Spleen (tissue), 11 donors: ENCODE data around the gene SYT17. TPM values are rescaled to one million over a fixed set of nuclear protein-coding genes. Genes with fewer than 3 reads are reported as not detected.

Experiments used
- DNase-seq: peaks from one replicate; pipeline ENCODE4 v3.0.0-alpha.2; 2020
- H3K27ac ChIP-seq, 8 donors: fragments of 200-600 bp; sonication (generic) in 7 of 8; 1 replicate in 4 of 8; 2 replicates in 4 of 8; pipeline versions ENCODE4 v1.5.0 to v1.8.0; 2016 to 2021; ENCODE audit warnings: inconsistent platforms in 4 of 8, mild to moderate bottlenecking in 4 of 8, moderate library complexity in 1 of 8
- H3K27me3 ChIP-seq, 7 donors: fragments of 200-600 bp; sonication (generic) in 6 of 7; replicated peaks in 1 of 7; 1 replicate in 4 of 7; 2 replicates in 3 of 7; pipeline versions ENCODE4 v1.5.0 to v1.8.0; 2016 to 2021; ENCODE audit warnings: inconsistent platforms in 3 of 7, mild to moderate bottlenecking in 1 of 7
- H3K36me3 ChIP-seq, 6 donors: fragments of 200-600 bp; sonication (generic) in 5 of 6; 1 replicate in 4 of 6; 2 replicates in 2 of 6; pipeline versions ENCODE4 v1.5.0 to v1.8.0; 2016 to 2021; ENCODE audit warnings: inconsistent platforms in 2 of 6
- H3K4me1 ChIP-seq, 6 donors: fragments of 200-600 bp; sonication (generic) in 5 of 6; 1 replicate in 3 of 6; 2 replicates in 3 of 6; pipeline versions ENCODE4 v1.5.0 to v1.8.0; 2016 to 2021; ENCODE audit warnings: inconsistent platforms in 3 of 6
- H3K4me3 ChIP-seq, 8 donors: fragments of 200-600 bp; sonication (generic) in 7 of 8; 1 replicate in 4 of 8; 2 replicates in 4 of 8; pipeline versions ENCODE4 v1.5.0 to v1.8.0; 2016 to 2021; ENCODE audit warnings: inconsistent platforms in 4 of 8, mild to moderate bottlenecking in 4 of 8, moderate library complexity in 2 of 8
- H3K9me3 ChIP-seq, 8 donors: fragments of 200-600 bp; sonication (generic) in 7 of 8; 1 replicate in 4 of 8; 2 replicates in 4 of 8; pipeline versions ENCODE4 v1.5.0 to v1.8.0; 2016 to 2021; ENCODE audit warnings: inconsistent platforms in 4 of 8
- CTCF ChIP-seq, 11 experiments: fragments of 200-600 bp in 7 of 11; fragments of 450-650 bp in 4 of 11; sonication (generic) in 4 of 11; IDR thresholded peaks in 8 of 11; conservative IDR thresholded peaks in 3 of 11; 1 replicate in 7 of 11; 2 replicates in 4 of 11; pipeline versions ENCODE4 v1.4.0 to v1.8.0; 2016 to 2021; ENCODE audit warnings: antibody characterized with exemption in 11 of 11, inconsistent platforms in 4 of 11, mild to moderate bottlenecking in 1 of 11
- POLR2A ChIP-seq, 3 donors: fragments of 450-650 bp; IDR thresholded peaks; one replicate each; pipeline ENCODE4 v1.5.1; 2017; ENCODE audit warnings: antibody characterized with exemption in 3 of 3, mild to moderate bottlenecking in 1 of 3
- POLR2AphosphoS5 ChIP-seq, 3 donors: sonication (generic); formaldehyde crosslinking; IDR thresholded peaks; one replicate each; pipeline ENCODE4 v1.5.1; 2017; ENCODE audit warnings: antibody characterized with exemption in 3 of 3
- WGBS, 5 donors: extraction: QIAGEN DNeasy Blood & Tissue Kit in 3 of 5; methylation state at CpG; one replicate each; pipeline versions ENCODE4 v1.1.5 to v1.1.7; 2013 to 2018; 5-methylcytosine and 5-hydroxymethylcytosine counted together
- intact Hi-C: fragments of 100-400 bp; cut with DNase I; formaldehyde crosslinking; loops from one replicate; pipeline ENCODE4 v1.15.0; 2023; ENCODE audit warnings: low total_unique reads
- polyA plus RNA-seq, 3 donors: library from polyadenylated mRNA; stranded (reverse); fragments of 200-250 nt; gene quantifications; one replicate each; pipeline ENCODE4 v1.2.1, GENCODE V29; 2013
- total RNA-seq, 7 donors: library from RNA; depleted of rRNA in 3 of 7; stranded (reverse); fragments of >200 nt in 3 of 7; fragmentation: NEBNext Ultra II Directional in 4 of 7; extraction: Animal tissue kit (Norgen Biotek cat#: 25700) in 4 of 7; gene quantifications; one replicate each; pipeline versions ENCODE4 v1.1.0 to v1.2.1, GENCODE V29; 2016 to 2021
- donor health status: healthy with polysubstance abuse.
- donor health status: DM: no; HTN: no; CAD: no; lungs with moderate emphysema.
- donor health status: DM: no; HTN: no; CAD: no.
- donor health status: Bipolar disorder and iron deficiency.
- donor health status: healthy.
- donor health status: DM: no; HTN: no; CAD: no.
- donor health status: DM: yes; HTN: yes; CAD: no.

The SYT17 gene
- total and polyA plus RNA-seq, 10 donors = 1.2 to 3.7 (median 2.0) TPM

- no peaks in the 10 kb centered on the region for H3K27me3 ChIP-seq
- peaks cover 4 to 72% (median 46%) of the 10 kb centered on the region in 8 donors for H3K9me3 ChIP-seq
- no peaks in the 10 kb centered on the region for H3K4me1 ChIP-seq
- no peak for TF ChIP-seq POLR2A (IDR thresholded peaks at IDR 0.05)
- no peak for TF ChIP-seq CTCF (IDR thresholded peaks at IDR 0.05 in 8 of 11, conservative IDR thresholded peaks at IDR 0.05 in 3 of 11)
- no peak for TF ChIP-seq POLR2AphosphoS5 (IDR thresholded peaks at IDR 0.05)
- 79 to 89% (median 87%) methylated on average over 4 of the region's 4 CpGs for WGBS, 5 donors
- intact Hi-C loops = no loop called here
- no peak overlapping the region for H3K27ac ChIP-seq
- no peak for DNase-seq
- H3K4me3 ChIP-seq = no peak overlapping the region
- peaks cover 0 to 5% (median 0%) of the 10 kb centered on the region in 6 donors for H3K36me3 ChIP-seq
Measured at GRCh38 chr16:19238406-19238805, 70.4 kb downstream of the SYT17 start.

- H3K9me3 ChIP-seq = peaks cover 4 to 61% (median 39%) of the 10 kb centered on the region in 8 donors
- H3K4me1 ChIP-seq = no peaks in the 10 kb centered on the region
- intact Hi-C loops = no loop called here
- peaks cover 0 to 5% (median 0%) of the 10 kb centered on the region in 6 donors for H3K36me3 ChIP-seq
- H3K27ac ChIP-seq = no peak overlapping the region
- no peaks in the 10 kb centered on the region for H3K27me3 ChIP-seq
- no peak for DNase-seq
- no peak overlapping the region for H3K4me3 ChIP-seq
- TF ChIP-seq POLR2A (IDR thresholded peaks at IDR 0.05) = no peak
- TF ChIP-seq CTCF (IDR thresholded peaks at IDR 0.05 in 8 of 11, conservative IDR thresholded peaks at IDR 0.05 in 3 of 11) = no peak
- no peak for TF ChIP-seq POLR2AphosphoS5 (IDR thresholded peaks at IDR 0.05)
- WGBS, 5 donors = 89 to 95% (median 93%) methylated on average over 13 of the region's 13 CpGs
Measured at GRCh38 chr16:19239511-19240155, 71.6 kb downstream of the SYT17 start.

- no peak for DNase-seq
- TF ChIP-seq POLR2AphosphoS5 (IDR thresholded peaks at IDR 0.05) (no peak), POLR2A (IDR thresholded peaks at IDR 0.05) (no peak), CTCF (IDR thresholded peaks at IDR 0.05 in 8 of 11, conservative IDR thresholded peaks at IDR 0.05 in 3 of 11) (no peak)
- intact Hi-C loops = no loop called here
- 73 to 97% (median 92%) methylated on average over 6 to 7 of the region's 7 CpGs for WGBS, 5 donors
- Histone ChIP-seq H3K9me3 (peaks cover 0 to 52% (median 31%) of the 10 kb centered on the region in 8 donors), H3K27me3 (peaks cover 0 to 6% (median 0%) of the 10 kb centered on the region in 7 donors), H3K4me3 (no peak overlapping the region), H3K27ac (no peak overlapping the region), H3K36me3 (peaks cover 0 to 5% (median 0%) of the 10 kb centered on the region in 6 donors), H3K4me1 (no peaks in the 10 kb centered on the region)
Measured at GRCh38 chr16:19240494-19240893, 72.5 kb downstream of the SYT17 start.

- DNase-seq = no peak
- H3K27ac ChIP-seq = no peak overlapping the region
- TF ChIP-seq POLR2A (IDR thresholded peaks at IDR 0.05) = no peak
- no peak for TF ChIP-seq CTCF (IDR thresholded peaks at IDR 0.05 in 8 of 11, conservative IDR thresholded peaks at IDR 0.05 in 3 of 11)
- no peak for TF ChIP-seq POLR2AphosphoS5 (IDR thresholded peaks at IDR 0.05)
- H3K4me1 ChIP-seq = no peaks in the 10 kb centered on the region
- 88 to 96% (median 93%) methylated on average over 5 to 11 of the region's 11 CpGs for WGBS, 5 donors
- intact Hi-C loops = no loop called here
- peaks cover 0 to 8% (median 0%) of the 10 kb centered on the region in 7 donors for H3K27me3 ChIP-seq
- H3K36me3 ChIP-seq = peaks cover 0 to 5% (median 0%) of the 10 kb centered on the region in 6 donors
- H3K9me3 ChIP-seq = peaks cover 0 to 42% (median 21%) of the 10 kb centered on the region in 8 donors
- no peak overlapping the region for H3K4me3 ChIP-seq
Measured at GRCh38 chr16:19241512-19241911, 73.5 kb downstream of the SYT17 start.
